Keratinocyte (primary cell): ENCODE results near the gene WARS2. TPM values are rescaled to one million over a fixed set of nuclear protein-coding genes. Genes with fewer than 3 reads are reported as not detected.

Source experiments
- DNase-seq: peaks from one replicate; pipeline ENCODE4 v3.0.0-alpha.2; 2011; ENCODE audit warnings: low read depth, missing footprints, low spot score
- FAIRE-seq: peaks from 2 replicates; lab custom pipeline; 2011; peaks lifted over from hg19 to GRCh38; lab: Jason Lieb, UNC
- H2AFZ ChIP-seq: 2 replicates; pipeline ENCODE4 v1.6.0; 2012; ENCODE audit warnings: low read length, control low read depth, inconsistent platforms; ENCODE audit not compliant: control insufficient read depth
- H3K27ac ChIP-seq: 2 replicates; pipeline ENCODE4 v1.5.1; 2011; ENCODE audit warnings: low read length; ENCODE audit not compliant: control insufficient read depth, insufficient read depth
- H3K27me3 ChIP-seq: 3 replicates; pipeline ENCODE4 v1.6.0; 2011; ENCODE audit warnings: low read length; ENCODE audit not compliant: control insufficient read depth, insufficient read depth; ENCODE audit errors: extremely low read depth
- H3K36me3 ChIP-seq, 2 experiments: 2 replicates in 1 of 2; 3 replicates in 1 of 2; pipeline ENCODE4 v1.5.1; 2011; ENCODE audit warnings: low read length in 2 of 2, mild to moderate bottlenecking in 1 of 2; ENCODE audit not compliant: control insufficient read depth in 2 of 2, insufficient read depth in 2 of 2; ENCODE audit errors: extremely low read depth in 1 of 2
- H3K4me1 ChIP-seq: 3 replicates; pipeline ENCODE4 v1.5.1; 2011; ENCODE audit warnings: low read length; ENCODE audit not compliant: control insufficient read depth, insufficient read depth; ENCODE audit errors: extremely low read depth
- H3K4me2 ChIP-seq: 3 replicates; pipeline ENCODE4 v1.6.0; 2011; ENCODE audit warnings: low read depth, low read length; ENCODE audit not compliant: control insufficient read depth, insufficient read depth; ENCODE audit errors: extremely low read depth
- H3K4me3 ChIP-seq, 3 experiments: fragments of 200-600 bp in 1 of 3; sonication (generic) in 1 of 3; 2 replicates in 2 of 3; 3 replicates in 1 of 3; pipeline ENCODE4 v1.5.1; 2011 to 2016; ENCODE audit warnings: low read length in 3 of 3, mild to moderate bottlenecking in 3 of 3, control low read depth in 2 of 3, inconsistent platforms in 1 of 3, low read depth in 1 of 3, mixed read lengths in 1 of 3, mixed run types in 1 of 3, moderate library complexity in 1 of 3; ENCODE audit not compliant: control insufficient read depth in 2 of 3, insufficient read depth in 2 of 3; ENCODE audit errors: extremely low read depth in 1 of 3
- H3K79me2 ChIP-seq: 2 replicates; pipeline ENCODE4 v1.6.0; 2012; ENCODE audit warnings: low read length; ENCODE audit not compliant: control insufficient read depth, insufficient read depth
- H3K9ac ChIP-seq: 3 replicates; pipeline ENCODE4 v1.6.0; 2011; ENCODE audit warnings: low read length; ENCODE audit not compliant: control insufficient read depth, insufficient read depth; ENCODE audit errors: extremely low read depth
- H3K9me1 ChIP-seq: 3 replicates; pipeline ENCODE4 v1.6.0; 2011; ENCODE audit warnings: low read length; ENCODE audit not compliant: control insufficient read depth, insufficient read depth; ENCODE audit errors: extremely low read depth
- H3K9me3 ChIP-seq: 2 replicates; pipeline ENCODE4 v1.5.1; 2012; ENCODE audit warnings: low read depth, low read length; ENCODE audit not compliant: control insufficient read depth
- H4K20me1 ChIP-seq: 3 replicates; pipeline ENCODE4 v1.6.0; 2011; ENCODE audit warnings: low read length; ENCODE audit not compliant: control insufficient read depth, insufficient read depth; ENCODE audit errors: extremely low read depth
- CTCF ChIP-seq, 3 experiments: IDR thresholded peaks in 1 of 3; conservative IDR thresholded peaks in 1 of 3; optimal IDR thresholded peaks in 1 of 3; 2 replicates in 2 of 3; 3 replicates in 1 of 3; pipeline versions ENCODE3 to v1.5.1; 2011; ENCODE audit warnings: low read length in 3 of 3, mild to moderate bottlenecking in 3 of 3, moderate library complexity in 2 of 3, control low read depth in 1 of 3, inconsistent platforms in 1 of 3; ENCODE audit not compliant: insufficient read depth in 2 of 3; ENCODE audit errors: extremely low read depth in 1 of 3
- EZH2 ChIP-seq: IDR thresholded peaks from one replicate; pipeline ENCODE4 v1.6.1; 2012; ENCODE audit warnings: inconsistent platforms, mild to moderate bottlenecking, low read length, moderate library complexity
- dilution Hi-C: fragments of 300-500 bp; cut with MboI; formaldehyde crosslinking; loops from one replicate; pipeline ENCODE4 v1.7.0; 2020; ENCODE audit warnings: low sequenced_read_pairs; ENCODE audit not compliant: extremely low pct_ligation_motif_present
- polyA plus RNA-seq, 5 experiments: library from polyadenylated mRNA; depleted of rRNA in 3 of 5; stranded (reverse) in 3 of 5; stranded (forward) in 1 of 5; unstranded in 1 of 5; fragments of >200 nt; gene quantifications; 1 replicate in 1 of 5; 2 replicates in 3 of 5; 3 replicates in 1 of 5; pipeline versions ENCODE4 v1.2.1 to v1.2.3, GENCODE V29; 2011 to 2012; ENCODE audit warnings: missing spikeins in 2 of 5, low read depth in 1 of 5, low replicate concordance in 1 of 5

The WARS2 gene
- polyA plus RNA-seq, 1 donor (not counting 4 experiments of a cell fraction or from before 2014, with no cell fraction given): 10.3 TPM

GRCh38 chr1:119150150-119150549 is 9.7 kb upstream of the WARS2 start:
- Histone ChIP-seq H2AFZ (no peak overlapping the region), H3K9me1 (no peaks in the 10 kb centered on the region), H4K20me1 (no peaks in the 10 kb centered on the region), H3K9ac (no peak overlapping the region), H3K4me2 (no peak overlapping the region), H3K9me3 (no peaks in the 10 kb centered on the region), H3K4me1 (no peaks in the 10 kb centered on the region), H3K79me2 (no peaks in the 10 kb centered on the region), H3K27ac (no peak overlapping the region), H3K36me3 (peaks cover 2 to 4% of the 10 kb centered on the region in 2 experiments), H3K4me3 (no peak overlapping the region), H3K27me3 (no peaks in the 10 kb centered on the region)
- FAIRE-seq (no peak), DNase-seq (no peak)
- dilution Hi-C loops: no loop called here
- no peak for TF ChIP-seq CTCF (optimal IDR thresholded peaks at IDR 0.05 in 1 of 3, IDR thresholded peaks at IDR 0.05 in 1 of 3, conservative IDR thresholded peaks at IDR 0.05 in 1 of 3; ENCODE audit: extremely low read depth in 1 of 3, insufficient read depth in 2 of 3, low read length in 3 of 3)
- no peak for TF ChIP-seq EZH2

GRCh38 chr1:119147661-119148090 is 7.2 kb upstream of the WARS2 start:
- Histone ChIP-seq H3K9me1 (no peaks in the 10 kb centered on the region), H3K27me3 (no peaks in the 10 kb centered on the region), H2AFZ (no peak overlapping the region), H3K4me1 (no peaks in the 10 kb centered on the region), H3K36me3 (peaks cover 2 to 4% of the 10 kb centered on the region in 2 experiments), H3K4me2 (no peak overlapping the region), H4K20me1 (no peaks in the 10 kb centered on the region), H3K9me3 (no peaks in the 10 kb centered on the region), H3K4me3 (no peak overlapping the region), H3K9ac (no peak overlapping the region), H3K79me2 (no peaks in the 10 kb centered on the region), H3K27ac (no peak overlapping the region)
- TF ChIP-seq EZH2 (no peak), CTCF (optimal IDR thresholded peaks at IDR 0.05 in 1 of 3, IDR thresholded peaks at IDR 0.05 in 1 of 3, conservative IDR thresholded peaks at IDR 0.05 in 1 of 3; ENCODE audit: extremely low read depth in 1 of 3, insufficient read depth in 2 of 3, low read length in 3 of 3) (no peak)
- no peak for FAIRE-seq
- no peak for DNase-seq
- dilution Hi-C loops: no loop called here
